ENCODE results near the gene CTXND1. TPM values are rescaled to one million over a fixed set of nuclear protein-coding genes. Genes with fewer than 3 reads are reported as not detected.

Gene CTXND1
- total and polyA plus RNA-seq, 2 of the 13 experiments (the other 11 are each of a cell fraction or from before 2014, with no cell fraction given): 1.2 to 2.1 TPM

- TF ChIP-seq ZNF225 (CRISPR knock-in tag; IDR thresholded peaks at IDR 0.05) (no peak), THRA (CRISPR knock-in tag; IDR thresholded peaks at IDR 0.05; ENCODE audit: borderline replicate concordance) (peak; percentile 51; the same call in 1 of the 2 replicates), CEBPB (IDR thresholded peaks at IDR 0.05; ENCODE audit: borderline replicate concordance, low read depth, low read length) (peak; percentile 63; the same call in 1 of the 2 replicates), ZNF883 (CRISPR knock-in tag; IDR thresholded peaks at IDR 0.05; ENCODE audit: not compliant biosample characterization) (peak; percentile 43), RCOR2 (CRISPR knock-in tag; IDR thresholded peaks at IDR 0.05) (peak; percentile 34; the same call in 1 of the 2 replicates), ZNF512 (CRISPR knock-in tag; IDR thresholded peaks at IDR 0.05) (no peak), ZSCAN22 (CRISPR knock-in tag; IDR thresholded peaks at IDR 0.05) (peak; percentile 92), GPN1 (CRISPR knock-in tag; IDR thresholded peaks at IDR 0.05; ENCODE audit: borderline replicate concordance) (no peak), ZNF260 (CRISPR knock-in tag; IDR thresholded peaks at IDR 0.05; ENCODE audit: borderline replicate concordance, low read depth) (no peak)
- TF ChIP-seq, protein P1, sequence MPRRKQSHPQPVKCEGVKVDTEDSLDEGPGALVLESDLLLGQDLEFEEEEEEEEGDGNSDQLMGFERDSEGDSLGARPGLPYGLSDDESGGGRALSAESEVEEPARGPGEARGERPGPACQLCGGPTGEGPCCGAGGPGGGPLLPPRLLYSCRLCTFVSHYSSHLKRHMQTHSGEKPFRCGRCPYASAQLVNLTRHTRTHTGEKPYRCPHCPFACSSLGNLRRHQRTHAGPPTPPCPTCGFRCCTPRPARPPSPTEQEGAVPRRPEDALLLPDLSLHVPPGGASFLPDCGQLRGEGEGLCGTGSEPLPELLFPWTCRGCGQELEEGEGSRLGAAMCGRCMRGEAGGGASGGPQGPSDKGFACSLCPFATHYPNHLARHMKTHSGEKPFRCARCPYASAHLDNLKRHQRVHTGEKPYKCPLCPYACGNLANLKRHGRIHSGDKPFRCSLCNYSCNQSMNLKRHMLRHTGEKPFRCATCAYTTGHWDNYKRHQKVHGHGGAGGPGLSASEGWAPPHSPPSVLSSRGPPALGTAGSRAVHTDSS (CRISPR knock-in tag; conservative IDR thresholded peaks at IDR 0.05): no peak
- TF ChIP-seq, protein P2, sequence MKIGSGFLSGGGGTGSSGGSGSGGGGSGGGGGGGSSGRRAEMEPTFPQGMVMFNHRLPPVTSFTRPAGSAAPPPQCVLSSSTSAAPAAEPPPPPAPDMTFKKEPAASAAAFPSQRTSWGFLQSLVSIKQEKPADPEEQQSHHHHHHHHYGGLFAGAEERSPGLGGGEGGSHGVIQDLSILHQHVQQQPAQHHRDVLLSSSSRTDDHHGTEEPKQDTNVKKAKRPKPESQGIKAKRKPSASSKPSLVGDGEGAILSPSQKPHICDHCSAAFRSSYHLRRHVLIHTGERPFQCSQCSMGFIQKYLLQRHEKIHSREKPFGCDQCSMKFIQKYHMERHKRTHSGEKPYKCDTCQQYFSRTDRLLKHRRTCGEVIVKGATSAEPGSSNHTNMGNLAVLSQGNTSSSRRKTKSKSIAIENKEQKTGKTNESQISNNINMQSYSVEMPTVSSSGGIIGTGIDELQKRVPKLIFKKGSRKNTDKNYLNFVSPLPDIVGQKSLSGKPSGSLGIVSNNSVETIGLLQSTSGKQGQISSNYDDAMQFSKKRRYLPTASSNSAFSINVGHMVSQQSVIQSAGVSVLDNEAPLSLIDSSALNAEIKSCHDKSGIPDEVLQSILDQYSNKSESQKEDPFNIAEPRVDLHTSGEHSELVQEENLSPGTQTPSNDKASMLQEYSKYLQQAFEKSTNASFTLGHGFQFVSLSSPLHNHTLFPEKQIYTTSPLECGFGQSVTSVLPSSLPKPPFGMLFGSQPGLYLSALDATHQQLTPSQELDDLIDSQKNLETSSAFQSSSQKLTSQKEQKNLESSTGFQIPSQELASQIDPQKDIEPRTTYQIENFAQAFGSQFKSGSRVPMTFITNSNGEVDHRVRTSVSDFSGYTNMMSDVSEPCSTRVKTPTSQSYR (CRISPR knock-in tag; IDR thresholded peaks at IDR 0.05; ENCODE audit: borderline replicate concordance): peak; percentile 85
- TF ChIP-seq, protein P3, sequence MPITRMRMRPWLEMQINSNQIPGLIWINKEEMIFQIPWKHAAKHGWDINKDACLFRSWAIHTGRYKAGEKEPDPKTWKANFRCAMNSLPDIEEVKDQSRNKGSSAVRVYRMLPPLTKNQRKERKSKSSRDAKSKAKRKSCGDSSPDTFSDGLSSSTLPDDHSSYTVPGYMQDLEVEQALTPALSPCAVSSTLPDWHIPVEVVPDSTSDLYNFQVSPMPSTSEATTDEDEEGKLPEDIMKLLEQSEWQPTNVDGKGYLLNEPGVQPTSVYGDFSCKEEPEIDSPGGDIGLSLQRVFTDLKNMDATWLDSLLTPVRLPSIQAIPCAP (CRISPR knock-in tag; IDR thresholded peaks at IDR 0.05; ENCODE audit: low read depth): no peak
- TF ChIP-seq, protein P4, sequence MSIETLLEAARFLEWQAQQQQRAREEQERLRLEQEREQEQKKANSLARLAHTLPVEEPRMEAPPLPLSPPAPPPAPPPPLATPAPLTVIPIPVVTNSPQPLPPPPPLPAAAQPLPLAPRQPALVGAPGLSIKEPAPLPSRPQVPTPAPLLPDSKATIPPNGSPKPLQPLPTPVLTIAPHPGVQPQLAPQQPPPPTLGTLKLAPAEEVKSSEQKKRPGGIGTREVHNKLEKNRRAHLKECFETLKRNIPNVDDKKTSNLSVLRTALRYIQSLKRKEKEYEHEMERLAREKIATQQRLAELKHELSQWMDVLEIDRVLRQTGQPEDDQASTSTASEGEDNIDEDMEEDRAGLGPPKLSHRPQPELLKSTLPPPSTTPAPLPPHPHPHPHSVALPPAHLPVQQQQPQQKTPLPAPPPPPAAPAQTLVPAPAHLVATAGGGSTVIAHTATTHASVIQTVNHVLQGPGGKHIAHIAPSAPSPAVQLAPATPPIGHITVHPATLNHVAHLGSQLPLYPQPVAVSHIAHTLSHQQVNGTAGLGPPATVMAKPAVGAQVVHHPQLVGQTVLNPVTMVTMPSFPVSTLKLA (IDR thresholded peaks at IDR 0.05): no peak
- TF ChIP-seq, protein P5, sequence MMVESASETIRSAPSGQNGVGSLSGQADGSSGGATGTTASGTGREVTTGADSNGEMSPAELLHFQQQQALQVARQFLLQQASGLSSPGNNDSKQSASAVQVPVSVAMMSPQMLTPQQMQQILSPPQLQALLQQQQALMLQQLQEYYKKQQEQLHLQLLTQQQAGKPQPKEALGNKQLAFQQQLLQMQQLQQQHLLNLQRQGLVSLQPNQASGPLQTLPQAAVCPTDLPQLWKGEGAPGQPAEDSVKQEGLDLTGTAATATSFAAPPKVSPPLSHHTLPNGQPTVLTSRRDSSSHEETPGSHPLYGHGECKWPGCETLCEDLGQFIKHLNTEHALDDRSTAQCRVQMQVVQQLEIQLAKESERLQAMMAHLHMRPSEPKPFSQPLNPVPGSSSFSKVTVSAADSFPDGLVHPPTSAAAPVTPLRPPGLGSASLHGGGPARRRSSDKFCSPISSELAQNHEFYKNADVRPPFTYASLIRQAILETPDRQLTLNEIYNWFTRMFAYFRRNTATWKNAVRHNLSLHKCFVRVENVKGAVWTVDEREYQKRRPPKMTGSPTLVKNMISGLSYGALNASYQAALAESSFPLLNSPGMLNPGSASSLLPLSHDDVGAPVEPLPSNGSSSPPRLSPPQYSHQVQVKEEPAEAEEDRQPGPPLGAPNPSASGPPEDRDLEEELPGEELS (CRISPR knock-in tag; IDR thresholded peaks at IDR 0.05): peak; percentile 52; the same call in 1 of the 2 replicates
Observed at GRCh38 chr15:80171787-80172186, 80.2 kb downstream of the CTXND1 start (continued).

Data from HepG2 (cell line).